Left cardiac atrium (tissue), 4 donors: ENCODE measurements around the gene SH3BP5L. TPM values are rescaled to one million over a fixed set of nuclear protein-coding genes. Genes with fewer than 3 reads are reported as not detected.
"Not testable (repeated sequence)": the region's sequence is repeated elsewhere in the genome, so short reads cannot be mapped to it uniquely, and the experiment has no call there.

Source experiments
- ATAC-seq, 2 donors: fragments of 200-7000 bp; cut with Tn5 transposase; one replicate each; pipeline ENCODE4 v1.9.1; 2020; ENCODE audit warnings: mild to moderate bottlenecking in 2 of 2, moderate library complexity in 2 of 2
- DNase-seq: peaks from one replicate; pipeline ENCODE4 v3.0.0-alpha.2; 2020
- intact Hi-C, 2 donors: fragments of 100-400 bp; cut with DNase I; formaldehyde crosslinking; loops; one replicate each; pipeline versions ENCODE4 v1.14.1 to v1.15.1; 2022 to 2023
- total RNA-seq, 2 donors: library from RNA; stranded (reverse); fragmentation: NEBNext Ultra II Directional; extraction: Animal tissue kit (Norgen Biotek cat#: 25700); gene quantifications; one replicate each; pipeline ENCODE4 v1.2.1, GENCODE V29; 2021
- donor health status: DM: no; HTN: yes; CAD: no.
- donor health status: DM: no; HTN: yes; CAD: no; lungs with severe emphysema.
- donor health status: DM: yes; HTN: yes; CAD: no.
- donor health status: Dilated cardiomyopathy.

The SH3BP5L gene
- total RNA-seq, 2 donors from 2014 or later: 15.1 to 18.5 TPM

- intact Hi-C loops: no loop called here
- no peak for ATAC-seq
- no peak for DNase-seq
Measured at GRCh38 chr1:248814351-248814750, 11.4 kb downstream of the SH3BP5L start.

GRCh38 chr1:248813546-248813945, 12.2 kb downstream of the SH3BP5L start:
- DNase-seq (no peak), ATAC-seq (no peak)
- intact Hi-C loops: no loop called here

- ATAC-seq: no peak
- no peak for DNase-seq
- intact Hi-C loops: no loop called here
Measured at GRCh38 chr1:248812736-248813425, 12.8 kb downstream of the SH3BP5L start.

- no peak for ATAC-seq
- no peak for DNase-seq
- intact Hi-C loops: no loop called here
Measured at GRCh38 chr1:248811514-248812490, 13.9 kb downstream of the SH3BP5L start.

GRCh38 chr1:248810727-248811513, 14.8 kb downstream of the SH3BP5L start:
- DNase-seq (no peak), ATAC-seq (peak; percentile 35 to 59)
- intact Hi-C loops: no loop called here

- intact Hi-C loops: loop anchor here in 1 of 2 donors (5.0 kb wide), 2 partner anchors 108 to 188 kb away; partner anchors contain the start of gene OR14I1
- DNase-seq (no peak), ATAC-seq (no peak)
Measured at GRCh38 chr1:248810000-248810726, 15.6 kb downstream of the SH3BP5L start.

- DNase-seq (no peak), ATAC-seq (no peak)
- intact Hi-C loops: loop anchor here in 1 of 2 donors (5.0 kb wide), 2 partner anchors 107 to 187 kb away; partner anchors contain the start of gene OR14I1
Measured at GRCh38 chr1:248808876-248809275, 16.8 kb downstream of the SH3BP5L start.

- intact Hi-C loops: loop anchor here in 1 of 2 donors (5.0 kb wide), 2 partner anchors 105 to 185 kb away; partner anchors contain the start of gene OR14I1
Measured at GRCh38 chr1:248807067-248807737, 18.5 kb downstream of the SH3BP5L start.

GRCh38 chr1:248805876-248806275, 19.8 kb downstream of the SH3BP5L start:
- ATAC-seq (peak; percentile 5 to 34), DNase-seq (no peak)
- intact Hi-C loops: loop anchor here in 1 of 2 donors (5.0 kb wide), 2 partner anchors 104 to 184 kb away; partner anchors contain the start of gene OR14I1

More at GRCh38 chr1:248807067-248807737, 18.5 kb downstream of the SH3BP5L start:
- DNase-seq (peak; percentile 61), ATAC-seq (peak; percentile 68 to 77)

GRCh38 chr1:248804771-248805681, 20.7 kb downstream of the SH3BP5L start:
- peak; percentile 60 to 67 for ATAC-seq

GRCh38 chr1:248803501-248803900, 22.2 kb downstream of the SH3BP5L start:
- DNase-seq, ATAC-seq: not testable (repeated sequence)
- intact Hi-C loops: loop anchor here in 1 of 2 donors (5.0 kb wide), 1 partner anchor 181 kb away; no protein-coding TSS in a partner anchor

More at GRCh38 chr1:248804771-248805681, 20.7 kb downstream of the SH3BP5L start:
- intact Hi-C loops: loop anchor here (5.0 kb wide), 2 partner anchors 103 to 183 kb away; partner anchors contain the start of gene OR14I1 (in 1 of the 2)
- no peak for DNase-seq

GRCh38 chr1:248802454-248802853, 23.3 kb downstream of the SH3BP5L start:
- intact Hi-C loops: loop anchor here in 1 of 2 donors (5.0 kb wide), 1 partner anchor 180 kb away; no protein-coding TSS in a partner anchor
- DNase-seq: no peak
- no peak for ATAC-seq

- no peak for ATAC-seq
- intact Hi-C loops: loop anchor here in 1 of 2 donors (5.0 kb wide), 1 partner anchor 178 kb away; no protein-coding TSS in a partner anchor
- no peak for DNase-seq
Measured at GRCh38 chr1:248800459-248800858, 25.3 kb downstream of the SH3BP5L start.

- no peak for ATAC-seq
- DNase-seq: no peak
- intact Hi-C loops: no loop called here
Measured at GRCh38 chr1:248798791-248799190, 26.9 kb downstream of the SH3BP5L start.

GRCh38 chr1:248794663-248795062, 31.1 kb downstream of the SH3BP5L start:
- DNase-seq, intact Hi-C loops, ATAC-seq: not testable (repeated sequence)

- DNase-seq (no peak), ATAC-seq (no peak)
- intact Hi-C loops: no loop called here
Measured at GRCh38 chr1:248793592-248793991, 32.1 kb downstream of the SH3BP5L start.
